ENCODE measurements around the gene TRIM8. TPM values are rescaled to one million over a fixed set of nuclear protein-coding genes. Genes with fewer than 3 reads are reported as not detected.
"Not testable (repeated sequence)": the region's sequence is repeated elsewhere in the genome, so short reads cannot be mapped to it uniquely, and the experiment has no call there.

TRIM8 gene
- total RNA-seq, 1 experiment from 2014 or later = 91.6 TPM

- no peak overlapping the region for H3K9ac ChIP-seq (ENCODE audit: low read length)
- no peak overlapping the region for H3K27ac ChIP-seq (ENCODE audit: low read depth, low read length)
- no peak overlapping the region for H2AFZ ChIP-seq (ENCODE audit: low read depth, low read length, poor library complexity, severe bottlenecking)
- intact Hi-C loops (cut with micrococcal nuclease) = no loop called here
- ChIA-PET POLR2A (no interaction called here), RAD21 (ENCODE audit: low non-redundant PET in 1 of 2, low total read pairs in 2 of 2, uncharacterized antibody in 2 of 2, unreplicated experiment in 2 of 2) (no interaction called here), CTCF (interaction anchor here (0.6 to 0.8 kb wide), 2 partner anchors 10 to 13 kb away, joined by 3 to 5 read pairs; no protein-coding TSS in a partner anchor)
- H3K9me3 ChIP-seq (ENCODE audit: control insufficient read depth in 1 of 2, insufficient read depth in 1 of 2, low read depth in 1 of 2, low read length in 2 of 2) = no peaks in the 10 kb centered on the region
- TF ChIP-seq, protein P1, sequence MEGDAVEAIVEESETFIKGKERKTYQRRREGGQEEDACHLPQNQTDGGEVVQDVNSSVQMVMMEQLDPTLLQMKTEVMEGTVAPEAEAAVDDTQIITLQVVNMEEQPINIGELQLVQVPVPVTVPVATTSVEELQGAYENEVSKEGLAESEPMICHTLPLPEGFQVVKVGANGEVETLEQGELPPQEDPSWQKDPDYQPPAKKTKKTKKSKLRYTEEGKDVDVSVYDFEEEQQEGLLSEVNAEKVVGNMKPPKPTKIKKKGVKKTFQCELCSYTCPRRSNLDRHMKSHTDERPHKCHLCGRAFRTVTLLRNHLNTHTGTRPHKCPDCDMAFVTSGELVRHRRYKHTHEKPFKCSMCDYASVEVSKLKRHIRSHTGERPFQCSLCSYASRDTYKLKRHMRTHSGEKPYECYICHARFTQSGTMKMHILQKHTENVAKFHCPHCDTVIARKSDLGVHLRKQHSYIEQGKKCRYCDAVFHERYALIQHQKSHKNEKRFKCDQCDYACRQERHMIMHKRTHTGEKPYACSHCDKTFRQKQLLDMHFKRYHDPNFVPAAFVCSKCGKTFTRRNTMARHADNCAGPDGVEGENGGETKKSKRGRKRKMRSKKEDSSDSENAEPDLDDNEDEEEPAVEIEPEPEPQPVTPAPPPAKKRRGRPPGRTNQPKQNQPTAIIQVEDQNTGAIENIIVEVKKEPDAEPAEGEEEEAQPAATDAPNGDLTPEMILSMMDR (IDR thresholded peaks at IDR 0.05 in 2 of 3, conservative IDR thresholded peaks at IDR 0.05 in 1 of 3; ENCODE audit: borderline replicate concordance in 1 of 3, insufficient read depth in 1 of 3, low read depth in 2 of 3, low read length in 2 of 3) = no peak
- TF ChIP-seq, protein P2, sequence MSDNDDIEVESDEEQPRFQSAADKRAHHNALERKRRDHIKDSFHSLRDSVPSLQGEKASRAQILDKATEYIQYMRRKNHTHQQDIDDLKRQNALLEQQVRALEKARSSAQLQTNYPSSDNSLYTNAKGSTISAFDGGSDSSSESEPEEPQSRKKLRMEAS (IDR thresholded peaks at IDR 0.05) = no peak
- TF ChIP-seq, protein P3, sequence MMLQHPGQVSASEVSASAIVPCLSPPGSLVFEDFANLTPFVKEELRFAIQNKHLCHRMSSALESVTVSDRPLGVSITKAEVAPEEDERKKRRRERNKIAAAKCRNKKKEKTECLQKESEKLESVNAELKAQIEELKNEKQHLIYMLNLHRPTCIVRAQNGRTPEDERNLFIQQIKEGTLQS (IDR thresholded peaks at IDR 0.05) = no peak
- TF ChIP-seq YY1 (IDR thresholded peaks at IDR 0.05; ENCODE audit: extremely low read depth, insufficient replicate concordance, low read depth, low read length) = no peak
- TF ChIP-seq POLR2A (IDR thresholded peaks at IDR 0.05; ENCODE audit: borderline replicate concordance, extremely low read depth, insufficient read depth, insufficient read length) = no peak
- no peak for TF ChIP-seq ZFX (IDR thresholded peaks at IDR 0.05)
- no peak for TF ChIP-seq SIN3A (IDR thresholded peaks at IDR 0.05; ENCODE audit: low read depth)
- no peak for TF ChIP-seq TCF7L2 (IDR thresholded peaks at IDR 0.05; ENCODE audit: borderline replicate concordance, extremely low read depth, insufficient read depth, insufficient read length)
- no peak for TF ChIP-seq CEBPB (IDR thresholded peaks at IDR 0.05; ENCODE audit: low read depth)
- no peak for TF ChIP-seq ZNF274 (IDR thresholded peaks at IDR 0.05; ENCODE audit: low read depth, low read length)
- DNase-seq (ENCODE audit: low read depth, low spot score) = no peak
- no peaks in the 10 kb centered on the region for H3K27me3 ChIP-seq (ENCODE audit: insufficient read depth, low read length)
- H3K4me1 ChIP-seq (ENCODE audit: control insufficient read depth in 1 of 2, insufficient read depth in 2 of 2, low read length in 2 of 2) = peaks cover 9 to 23% of the 10 kb centered on the region in 2 experiments
- no peak overlapping the region for H3K4me3 ChIP-seq (replicated peaks in 1 of 2; ENCODE audit: low read depth in 1 of 2, low read length in 2 of 2)
- H3K36me3 ChIP-seq (ENCODE audit: control insufficient read depth in 1 of 2, insufficient read depth in 2 of 2, low read length in 2 of 2) = no peaks in the 10 kb centered on the region
- no peaks in the 10 kb centered on the region for H3K9me2 ChIP-seq (ENCODE audit: insufficient read depth)
- no peaks in the 10 kb centered on the region for H3K79me2 ChIP-seq (ENCODE audit: insufficient read depth, low read length)
- ATAC-seq = no peak
- no peak overlapping the region for H3K4me2 ChIP-seq (ENCODE audit: low read length)
- no peaks in the 10 kb centered on the region for H4K20me1 ChIP-seq (ENCODE audit: insufficient read depth)
- no TSS peak for BruUV-seq (replicated peaks)
These were observed 21.7 kb downstream of the TRIM8 start for GRCh38 chr10:102665904-102666509.

- BruUV-seq (replicated peaks); H2AFZ ChIP-seq (ENCODE audit: low read depth, low read length, poor library complexity, severe bottlenecking); H3K27me3 ChIP-seq (ENCODE audit: insufficient read depth, low read length); H3K4me2 ChIP-seq (ENCODE audit: low read length); H3K9ac ChIP-seq (ENCODE audit: low read length); H4K20me1 ChIP-seq (ENCODE audit: insufficient read depth); H3K9me2 ChIP-seq (ENCODE audit: insufficient read depth); DNase-seq (ENCODE audit: low read depth, low spot score); H3K36me3 ChIP-seq (ENCODE audit: control insufficient read depth in 1 of 2, insufficient read depth in 2 of 2, low read length in 2 of 2); H3K9me3 ChIP-seq (ENCODE audit: control insufficient read depth in 1 of 2, insufficient read depth in 1 of 2, low read depth in 1 of 2, low read length in 2 of 2); intact Hi-C loops (cut with micrococcal nuclease); H3K4me3 ChIP-seq (replicated peaks in 1 of 2; ENCODE audit: low read depth in 1 of 2, low read length in 2 of 2); POLR2A ChIA-PET; CTCF ChIA-PET; RAD21 ChIA-PET (ENCODE audit: low non-redundant PET in 1 of 2, low total read pairs in 2 of 2, uncharacterized antibody in 2 of 2, unreplicated experiment in 2 of 2); ATAC-seq; H3K79me2 ChIP-seq (ENCODE audit: insufficient read depth, low read length); H3K27ac ChIP-seq (ENCODE audit: low read depth, low read length): not testable (repeated sequence)
- H3K4me1 ChIP-seq (ENCODE audit: control insufficient read depth in 1 of 2, insufficient read depth in 2 of 2, low read length in 2 of 2) = peaks cover 9 to 23% of the 10 kb centered on the region in 2 experiments
These were observed 23.1 kb downstream of the TRIM8 start for GRCh38 chr10:102667411-102667810.
